WTC11 (cell line): Measurements from ENCODE around the gene AVEN. TPM values are rescaled to one million over a fixed set of nuclear protein-coding genes. Genes with fewer than 3 reads are reported as not detected.

Experiments
- ATAC-seq: fragments of 200-7000 bp; cut with Tn5 transposase; 2 replicates; pipeline ENCODE4 v1.10.0; 2021; ENCODE audit warnings: mild to moderate bottlenecking, moderate library complexity
- CTCF ChIA-PET: fragments of 300-600 bp; sonication (Branson Sonifier 250); formaldehyde crosslinking; loops from one replicate; lab custom pipeline; 2021; ENCODE audit warnings: antibody characterized with exemption; lab: Charles Lee
- POLR2A ChIA-PET: fragments of 350-600 bp; sonication (Branson Sonifier 250); formaldehyde crosslinking; loops from one replicate; lab custom pipeline; 2021; ENCODE audit warnings: antibody characterized with exemption; lab: Charles Lee
- DNase-seq: peaks from one replicate; pipeline ENCODE4 v3.0.0; 2021; ENCODE audit warnings: low spot score
- H3K27ac Mint-ChIP-seq: 2 replicates; pipeline ENCODE4 v1.8.0; 2021; ENCODE audit warnings: mixed read lengths
- H3K27me3 Mint-ChIP-seq: 2 replicates; pipeline ENCODE4 v1.8.0; 2021; ENCODE audit warnings: low read depth, mild to moderate bottlenecking, moderate library complexity, mixed read lengths
- H3K36me3 Mint-ChIP-seq: 2 replicates; pipeline ENCODE4 v1.8.0; 2021; ENCODE audit warnings: mixed read lengths
- H3K4me1 Mint-ChIP-seq: 2 replicates; pipeline ENCODE4 v1.8.0; 2022; ENCODE audit warnings: mixed read lengths
- H3K4me3 Mint-ChIP-seq: 2 replicates; pipeline ENCODE4 v1.8.0; 2021; ENCODE audit warnings: mild to moderate bottlenecking, moderate library complexity, mixed read lengths
- H3K9me3 Mint-ChIP-seq: 2 replicates; pipeline ENCODE4 v1.8.0; 2021; ENCODE audit warnings: mixed read lengths
- AFF4 ChIP-seq: sonication (generic); formaldehyde crosslinking; IDR thresholded peaks from 2 replicates; pipeline ENCODE4 v1.8.1; 2023; ENCODE audit warnings: mild to moderate bottlenecking, missing genetic modification reagents, borderline replicate concordance
- ATF1 ChIP-seq: sonication (generic); formaldehyde crosslinking; IDR thresholded peaks from 2 replicates; pipeline ENCODE4 v1.8.1; 2023; ENCODE audit warnings: mild to moderate bottlenecking, moderate library complexity, missing genetic modification reagents
- CBFB ChIP-seq: sonication (generic); formaldehyde crosslinking; IDR thresholded peaks from 2 replicates; pipeline ENCODE4 v1.8.1; 2022; ENCODE audit warnings: mild to moderate bottlenecking, low read depth, missing genetic modification reagents
- ELF4 ChIP-seq: sonication (generic); formaldehyde crosslinking; IDR thresholded peaks from 2 replicates; pipeline ENCODE4 v1.8.1; 2022; ENCODE audit warnings: low read depth, mild to moderate bottlenecking, moderate library complexity, missing genetic modification reagents
- IRF2 ChIP-seq: sonication (generic); formaldehyde crosslinking; IDR thresholded peaks from 2 replicates; pipeline ENCODE4 v1.8.0; 2022; ENCODE audit warnings: low read depth, missing genetic modification reagents, borderline replicate concordance
- MYBL2 ChIP-seq: sonication (generic); formaldehyde crosslinking; IDR thresholded peaks from 2 replicates; pipeline ENCODE4 v1.8.1; 2023; ENCODE audit warnings: mild to moderate bottlenecking, moderate library complexity, missing genetic modification reagents
- SOX15 ChIP-seq: fragments of 250-450 bp; sonication (Bioruptor Pico); IDR thresholded peaks from 2 replicates; pipeline ENCODE4 v1.9.0; 2021; ENCODE audit warnings: mild to moderate bottlenecking
- STAT6 ChIP-seq: sonication (generic); formaldehyde crosslinking; conservative IDR thresholded peaks from 2 replicates; pipeline ENCODE4 v1.8.1; 2023; ENCODE audit warnings: mild to moderate bottlenecking, low read depth, missing genetic modification reagents, moderate library complexity
- TEAD1 ChIP-seq: sonication (generic); formaldehyde crosslinking; IDR thresholded peaks from 2 replicates; pipeline ENCODE4 v1.8.0; 2022; ENCODE audit warnings: mild to moderate bottlenecking, missing genetic modification reagents
- TEAD4 ChIP-seq: sonication (generic); formaldehyde crosslinking; IDR thresholded peaks from 2 replicates; pipeline ENCODE4 v1.8.0; 2022; ENCODE audit warnings: mild to moderate bottlenecking, missing genetic modification reagents
- ZNF138 ChIP-seq: sonication (generic); formaldehyde crosslinking; conservative IDR thresholded peaks from 2 replicates; pipeline ENCODE4 v1.8.1; 2022; ENCODE audit warnings: mild to moderate bottlenecking, moderate library complexity, missing genetic modification reagents
- ZNF232 ChIP-seq: sonication (generic); formaldehyde crosslinking; IDR thresholded peaks from 2 replicates; pipeline ENCODE4 v1.8.0; 2022; ENCODE audit warnings: mild to moderate bottlenecking, missing genetic modification reagents
- ZNF671 ChIP-seq: fragments of 250-450 bp; sonication (Bioruptor Pico); IDR thresholded peaks from 2 replicates; pipeline ENCODE4 v1.8.0; 2021; ENCODE audit warnings: mild to moderate bottlenecking
- total RNA-seq: library from RNA; stranded (reverse); gene quantifications from 3 replicates; pipeline ENCODE4 v1.2.3, GENCODE V29; 2021
- TF ChIP-seq, protein P1 (sequence below): sonication (generic); formaldehyde crosslinking; IDR thresholded peaks from 2 replicates; pipeline ENCODE4 v1.8.0; 2023; ENCODE audit warnings: missing genetic modification reagents
- TF ChIP-seq, protein P2 (sequence below): sonication (generic); formaldehyde crosslinking; IDR thresholded peaks from 2 replicates; pipeline ENCODE4 v1.8.0; 2022; ENCODE audit warnings: mild to moderate bottlenecking, missing genetic modification reagents
- TF ChIP-seq, protein P3 (sequence below): sonication (generic); formaldehyde crosslinking; IDR thresholded peaks from 2 replicates; pipeline ENCODE4 v1.8.0; 2023; ENCODE audit warnings: missing genetic modification reagents, mild to moderate bottlenecking, borderline replicate concordance
- TF ChIP-seq, protein P4 (sequence below): sonication (generic); formaldehyde crosslinking; IDR thresholded peaks from 2 replicates; pipeline ENCODE4 v1.8.1; 2022; ENCODE audit warnings: missing genetic modification reagents, borderline replicate concordance
- TF ChIP-seq, protein P5 (sequence below): sonication (generic); formaldehyde crosslinking; IDR thresholded peaks from 2 replicates; pipeline ENCODE4 v1.8.1; 2022; ENCODE audit warnings: mild to moderate bottlenecking, moderate library complexity, missing genetic modification reagents
- TF ChIP-seq, protein P6 (sequence below): sonication (generic); formaldehyde crosslinking; IDR thresholded peaks from 2 replicates; pipeline ENCODE4 v1.8.0; 2022; ENCODE audit warnings: mild to moderate bottlenecking, missing genetic modification reagents

The AVEN gene
- total RNA-seq, 1 experiment from 2014 or later: 12.4 TPM

DNA sequence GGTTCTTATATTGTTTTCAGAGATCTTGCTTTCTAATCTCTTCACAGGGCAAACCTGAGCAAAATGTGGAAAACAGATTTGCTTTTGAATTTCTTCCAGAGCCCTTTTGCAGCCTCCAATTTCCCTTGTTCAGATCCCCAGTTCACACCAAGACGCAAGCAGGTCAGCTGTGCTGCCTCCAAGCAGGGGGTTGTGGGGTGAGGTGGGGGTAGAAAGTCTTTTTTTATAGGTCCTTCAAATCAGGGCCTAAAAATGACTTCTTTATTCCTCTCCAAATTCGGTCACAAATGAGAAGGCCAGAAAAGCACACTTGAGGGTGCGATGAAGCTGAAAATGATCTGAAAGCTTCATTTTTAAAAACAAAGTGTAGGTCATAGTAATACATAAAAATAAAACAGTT, 26.3 kb upstream of the AVEN start:
- ATAC-seq (no peak), DNase-seq (no peak)
- Mint-ChIP-seq H3K36me3 (no peaks in the 10 kb centered on the region), H3K4me3 (no peak overlapping the region), H3K27me3 (no peaks in the 10 kb centered on the region; the same call in 1 of the 2 replicates), H3K4me1 (no peaks in the 10 kb centered on the region), H3K27ac (no peak overlapping the region), H3K9me3 (no peaks in the 10 kb centered on the region)
- POLR2A ChIA-PET: no interaction called here
- TF ChIP-seq MYBL2 (CRISPR knock-in tag) (no peak), TEAD1 (no peak), TEAD4 (CRISPR knock-in tag) (no peak), IRF2 (CRISPR knock-in tag) (no peak), ELF4 (CRISPR knock-in tag) (no peak), AFF4 (CRISPR knock-in tag) (no peak), ATF1 (CRISPR knock-in tag) (no peak), ZNF671 (CRISPR knock-in tag) (no peak), CBFB (CRISPR knock-in tag) (no peak), ZNF138 (CRISPR knock-in tag) (no peak), SOX15 (no peak), ZNF232 (CRISPR knock-in tag) (no peak), STAT6 (CRISPR knock-in tag) (no peak)
- TF ChIP-seq, protein P1, sequence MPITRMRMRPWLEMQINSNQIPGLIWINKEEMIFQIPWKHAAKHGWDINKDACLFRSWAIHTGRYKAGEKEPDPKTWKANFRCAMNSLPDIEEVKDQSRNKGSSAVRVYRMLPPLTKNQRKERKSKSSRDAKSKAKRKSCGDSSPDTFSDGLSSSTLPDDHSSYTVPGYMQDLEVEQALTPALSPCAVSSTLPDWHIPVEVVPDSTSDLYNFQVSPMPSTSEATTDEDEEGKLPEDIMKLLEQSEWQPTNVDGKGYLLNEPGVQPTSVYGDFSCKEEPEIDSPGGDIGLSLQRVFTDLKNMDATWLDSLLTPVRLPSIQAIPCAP (CRISPR knock-in tag): no peak
- TF ChIP-seq, protein P2, sequence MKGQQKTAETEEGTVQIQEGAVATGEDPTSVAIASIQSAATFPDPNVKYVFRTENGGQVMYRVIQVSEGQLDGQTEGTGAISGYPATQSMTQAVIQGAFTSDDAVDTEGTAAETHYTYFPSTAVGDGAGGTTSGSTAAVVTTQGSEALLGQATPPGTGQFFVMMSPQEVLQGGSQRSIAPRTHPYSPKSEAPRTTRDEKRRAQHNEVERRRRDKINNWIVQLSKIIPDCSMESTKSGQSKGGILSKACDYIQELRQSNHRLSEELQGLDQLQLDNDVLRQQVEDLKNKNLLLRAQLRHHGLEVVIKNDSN (CRISPR knock-in tag): no peak
- TF ChIP-seq, protein P3, sequence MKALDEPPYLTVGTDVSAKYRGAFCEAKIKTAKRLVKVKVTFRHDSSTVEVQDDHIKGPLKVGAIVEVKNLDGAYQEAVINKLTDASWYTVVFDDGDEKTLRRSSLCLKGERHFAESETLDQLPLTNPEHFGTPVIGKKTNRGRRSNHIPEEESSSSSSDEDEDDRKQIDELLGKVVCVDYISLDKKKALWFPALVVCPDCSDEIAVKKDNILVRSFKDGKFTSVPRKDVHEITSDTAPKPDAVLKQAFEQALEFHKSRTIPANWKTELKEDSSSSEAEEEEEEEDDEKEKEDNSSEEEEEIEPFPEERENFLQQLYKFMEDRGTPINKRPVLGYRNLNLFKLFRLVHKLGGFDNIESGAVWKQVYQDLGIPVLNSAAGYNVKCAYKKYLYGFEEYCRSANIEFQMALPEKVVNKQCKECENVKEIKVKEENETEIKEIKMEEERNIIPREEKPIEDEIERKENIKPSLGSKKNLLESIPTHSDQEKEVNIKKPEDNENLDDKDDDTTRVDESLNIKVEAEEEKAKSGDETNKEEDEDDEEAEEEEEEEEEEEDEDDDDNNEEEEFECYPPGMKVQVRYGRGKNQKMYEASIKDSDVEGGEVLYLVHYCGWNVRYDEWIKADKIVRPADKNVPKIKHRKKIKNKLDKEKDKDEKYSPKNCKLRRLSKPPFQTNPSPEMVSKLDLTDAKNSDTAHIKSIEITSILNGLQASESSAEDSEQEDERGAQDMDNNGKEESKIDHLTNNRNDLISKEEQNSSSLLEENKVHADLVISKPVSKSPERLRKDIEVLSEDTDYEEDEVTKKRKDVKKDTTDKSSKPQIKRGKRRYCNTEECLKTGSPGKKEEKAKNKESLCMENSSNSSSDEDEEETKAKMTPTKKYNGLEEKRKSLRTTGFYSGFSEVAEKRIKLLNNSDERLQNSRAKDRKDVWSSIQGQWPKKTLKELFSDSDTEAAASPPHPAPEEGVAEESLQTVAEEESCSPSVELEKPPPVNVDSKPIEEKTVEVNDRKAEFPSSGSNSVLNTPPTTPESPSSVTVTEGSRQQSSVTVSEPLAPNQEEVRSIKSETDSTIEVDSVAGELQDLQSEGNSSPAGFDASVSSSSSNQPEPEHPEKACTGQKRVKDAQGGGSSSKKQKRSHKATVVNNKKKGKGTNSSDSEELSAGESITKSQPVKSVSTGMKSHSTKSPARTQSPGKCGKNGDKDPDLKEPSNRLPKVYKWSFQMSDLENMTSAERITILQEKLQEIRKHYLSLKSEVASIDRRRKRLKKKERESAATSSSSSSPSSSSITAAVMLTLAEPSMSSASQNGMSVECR (CRISPR knock-in tag): no peak
- TF ChIP-seq, protein P4, sequence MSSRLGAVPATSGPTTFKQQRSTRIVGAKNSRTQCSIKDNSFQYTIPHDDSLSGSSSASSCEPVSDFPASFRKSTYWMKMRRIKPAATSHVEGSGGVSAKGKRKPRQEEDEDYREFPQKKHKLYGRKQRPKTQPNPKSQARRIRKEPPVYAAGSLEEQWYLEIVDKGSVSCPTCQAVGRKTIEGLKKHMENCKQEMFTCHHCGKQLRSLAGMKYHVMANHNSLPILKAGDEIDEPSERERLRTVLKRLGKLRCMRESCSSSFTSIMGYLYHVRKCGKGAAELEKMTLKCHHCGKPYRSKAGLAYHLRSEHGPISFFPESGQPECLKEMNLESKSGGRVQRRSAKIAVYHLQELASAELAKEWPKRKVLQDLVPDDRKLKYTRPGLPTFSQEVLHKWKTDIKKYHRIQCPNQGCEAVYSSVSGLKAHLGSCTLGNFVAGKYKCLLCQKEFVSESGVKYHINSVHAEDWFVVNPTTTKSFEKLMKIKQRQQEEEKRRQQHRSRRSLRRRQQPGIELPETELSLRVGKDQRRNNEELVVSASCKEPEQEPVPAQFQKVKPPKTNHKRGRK (CRISPR knock-in tag): no peak
- TF ChIP-seq, protein P5, sequence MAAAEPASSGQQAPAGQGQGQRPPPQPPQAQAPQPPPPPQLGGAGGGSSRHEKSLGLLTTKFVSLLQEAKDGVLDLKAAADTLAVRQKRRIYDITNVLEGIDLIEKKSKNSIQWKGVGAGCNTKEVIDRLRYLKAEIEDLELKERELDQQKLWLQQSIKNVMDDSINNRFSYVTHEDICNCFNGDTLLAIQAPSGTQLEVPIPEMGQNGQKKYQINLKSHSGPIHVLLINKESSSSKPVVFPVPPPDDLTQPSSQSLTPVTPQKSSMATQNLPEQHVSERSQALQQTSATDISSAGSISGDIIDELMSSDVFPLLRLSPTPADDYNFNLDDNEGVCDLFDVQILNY (CRISPR knock-in tag): no peak
- TF ChIP-seq, protein P6, sequence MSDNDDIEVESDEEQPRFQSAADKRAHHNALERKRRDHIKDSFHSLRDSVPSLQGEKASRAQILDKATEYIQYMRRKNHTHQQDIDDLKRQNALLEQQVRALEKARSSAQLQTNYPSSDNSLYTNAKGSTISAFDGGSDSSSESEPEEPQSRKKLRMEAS (CRISPR knock-in tag): no peak
- CTCF ChIA-PET: no interaction called here
